A673 (cell line): Measurements from ENCODE around the gene PARP8.

Experiments
- CTCF ChIP-seq: fragments of 300-800, 200-600 bp; sonication (generic); conservative IDR thresholded peaks from 2 replicates; pipeline ENCODE4 v1.5.1; 2017; ENCODE audit warnings: low read depth, mild to moderate bottlenecking, antibody characterized with exemption, low read length, moderate library complexity, mixed read lengths
- EZH2 ChIP-seq: fragments of 200-600 bp; sonication (generic); IDR thresholded peaks from 2 replicates; pipeline ENCODE4 v1.6.1; 2017; ENCODE audit warnings: borderline replicate concordance, low read depth, mild to moderate bottlenecking, mixed read lengths, antibody characterized with exemption, low read length; ENCODE audit not compliant: poor library complexity, severe bottlenecking

GRCh38 chr5:50738864-50739263, 72.4 kb downstream of the PARP8 start:
- TF ChIP-seq EZH2, result no peak
- TF ChIP-seq CTCF, result no peak
